ENCODE measurements around the gene ERMAP. TPM values are rescaled to one million over a fixed set of nuclear protein-coding genes. Genes with fewer than 3 reads are reported as not detected.

The ERMAP gene
- total and polyA plus RNA-seq, 2 experiments from 2014 or later = 4.1 to 9.5 TPM

- H3K27ac ChIP-seq = no peak overlapping the region
- H3K4me1 ChIP-seq (ENCODE audit: low read depth) = no peaks in the 10 kb centered on the region
- H3K4me3 ChIP-seq = no peak overlapping the region
- DNase-seq (ENCODE audit: low read depth in 1 of 2, low spot score in 1 of 2) = no peak
- H3K36me3 ChIP-seq = no peaks in the 10 kb centered on the region
- no peaks in the 10 kb centered on the region for H3K9me3 ChIP-seq (ENCODE audit: low read depth)
- TF ChIP-seq, protein P1, sequence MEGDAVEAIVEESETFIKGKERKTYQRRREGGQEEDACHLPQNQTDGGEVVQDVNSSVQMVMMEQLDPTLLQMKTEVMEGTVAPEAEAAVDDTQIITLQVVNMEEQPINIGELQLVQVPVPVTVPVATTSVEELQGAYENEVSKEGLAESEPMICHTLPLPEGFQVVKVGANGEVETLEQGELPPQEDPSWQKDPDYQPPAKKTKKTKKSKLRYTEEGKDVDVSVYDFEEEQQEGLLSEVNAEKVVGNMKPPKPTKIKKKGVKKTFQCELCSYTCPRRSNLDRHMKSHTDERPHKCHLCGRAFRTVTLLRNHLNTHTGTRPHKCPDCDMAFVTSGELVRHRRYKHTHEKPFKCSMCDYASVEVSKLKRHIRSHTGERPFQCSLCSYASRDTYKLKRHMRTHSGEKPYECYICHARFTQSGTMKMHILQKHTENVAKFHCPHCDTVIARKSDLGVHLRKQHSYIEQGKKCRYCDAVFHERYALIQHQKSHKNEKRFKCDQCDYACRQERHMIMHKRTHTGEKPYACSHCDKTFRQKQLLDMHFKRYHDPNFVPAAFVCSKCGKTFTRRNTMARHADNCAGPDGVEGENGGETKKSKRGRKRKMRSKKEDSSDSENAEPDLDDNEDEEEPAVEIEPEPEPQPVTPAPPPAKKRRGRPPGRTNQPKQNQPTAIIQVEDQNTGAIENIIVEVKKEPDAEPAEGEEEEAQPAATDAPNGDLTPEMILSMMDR (IDR thresholded peaks at IDR 0.05; ENCODE audit: low read depth, low read length) = no peak
- no peaks in the 10 kb centered on the region for H3K27me3 ChIP-seq
Measured at GRCh38 chr1:42889264-42889663, 72.3 kb downstream of the ERMAP start.

- TF ChIP-seq, protein P1 (IDR thresholded peaks at IDR 0.05; ENCODE audit: low read depth, low read length) = no peak
- Histone ChIP-seq H3K27me3 (no peaks in the 10 kb centered on the region), H3K9me3 (ENCODE audit: low read depth) (no peaks in the 10 kb centered on the region), H3K36me3 (no peaks in the 10 kb centered on the region), H3K4me3 (no peak overlapping the region), H3K4me1 (ENCODE audit: low read depth) (no peaks in the 10 kb centered on the region), H3K27ac (no peak overlapping the region)
- no peak for DNase-seq (ENCODE audit: low read depth in 1 of 2, low spot score in 1 of 2)
Measured at GRCh38 chr1:42891465-42892138, 74.7 kb downstream of the ERMAP start.

Other genes starting within 250 kb of the ERMAP start
- gene PPIH, start 158.7 kb upstream of the ERMAP start, total RNA-seq = 41.7 and 59.0 TPM in 2 replicates
- 43.7 and 54.6 TPM in 2 replicates for gene PPIH, start 158.7 kb upstream of the ERMAP start, polyA plus RNA-seq
- 1,046 and 1,156 TPM in 2 replicates for gene YBX1, start 134.7 kb upstream of the ERMAP start, total RNA-seq
- gene YBX1, start 134.7 kb upstream of the ERMAP start, polyA plus RNA-seq = 327 and 358 TPM in 2 replicates
- 9.2 and 12.9 TPM in 2 replicates for gene CLDN19, start 76.9 kb upstream of the ERMAP start, total RNA-seq
- 4.3 and 5.6 TPM in 2 replicates for gene CLDN19, start 76.9 kb upstream of the ERMAP start, polyA plus RNA-seq
- 56.6 and 65.4 TPM in 2 replicates for gene P3H1, start 50.1 kb upstream of the ERMAP start, total RNA-seq
- 56.1 TPM in 2 replicates for gene P3H1, start 50.1 kb upstream of the ERMAP start, polyA plus RNA-seq
- 4.5 and 7.3 TPM in 2 replicates for gene C1orf50, start 49.9 kb upstream of the ERMAP start, total RNA-seq
- 18.5 and 22.1 TPM in 2 replicates for gene C1orf50, start 49.9 kb upstream of the ERMAP start, polyA plus RNA-seq
- 0.21 and 0.69 TPM in 2 replicates for gene TMEM269, start 32.1 kb upstream of the ERMAP start, total RNA-seq
- gene TMEM269, start 32.1 kb upstream of the ERMAP start, polyA plus RNA-seq = 0.35 and 0.99 TPM in 2 replicates
- 28.8 and 35.6 TPM in 2 replicates for gene SVBP, start 275 bp downstream of the ERMAP start, total RNA-seq
- 67.8 and 73.1 TPM in 2 replicates for gene SVBP, start 275 bp downstream of the ERMAP start, polyA plus RNA-seq
- 22.6 and 24.3 TPM in 2 replicates for gene ZNF691, start 29.5 kb downstream of the ERMAP start, total RNA-seq
- gene ZNF691, start 29.5 kb downstream of the ERMAP start, polyA plus RNA-seq = 18.6 and 25.9 TPM in 2 replicates
- 714 and 748 TPM in 2 replicates for gene SLC2A1, start 141.7 kb downstream of the ERMAP start, total RNA-seq
- 215 and 243 TPM in 2 replicates for gene SLC2A1, start 141.7 kb downstream of the ERMAP start, polyA plus RNA-seq